CD4-positive, alpha-beta T cell treated with Interferon gamma for 1 hour (primary cell): ENCODE measurements around the gene TOB1.

ENCODE experiments used
- DNase-seq: peaks from one replicate; pipeline ENCODE4 v3.0.0-alpha.2; 2020

Gene TOB1

GRCh38 chr17:50844117-50844700 is 21.9 kb downstream of the TOB1 start:
- no peak for DNase-seq

- DNase-seq = no peak
These were observed 22.8 kb downstream of the TOB1 start for GRCh38 chr17:50843150-50843905.

GRCh38 chr17:50842506-50843149 is 23.5 kb downstream of the TOB1 start:
- no peak for DNase-seq

- peak; percentile 33 for DNase-seq
These were observed 24.2 kb downstream of the TOB1 start for GRCh38 chr17:50841949-50842354.

GRCh38 chr17:50841277-50841948 is 24.7 kb downstream of the TOB1 start:
- DNase-seq = no peak

GRCh38 chr17:50840311-50840851 is 25.8 kb downstream of the TOB1 start:
- DNase-seq = no peak

GRCh38 chr17:50839591-50840310 is 26.4 kb downstream of the TOB1 start:
- DNase-seq = no peak

- DNase-seq = no peak
These were observed 27.9 kb downstream of the TOB1 start for GRCh38 chr17:50837980-50838954.

- no peak for DNase-seq
These were observed 28.7 kb downstream of the TOB1 start for GRCh38 chr17:50837286-50837979.

- no peak for DNase-seq
These were observed 29.3 kb downstream of the TOB1 start for GRCh38 chr17:50836826-50837225.

- no peak for DNase-seq
These were observed 30.6 kb downstream of the TOB1 start, which contains the start of gene WFIKKN2 for GRCh38 chr17:50835301-50836234. WFIKKN2 (plus strand) TSS chr17:50835586; CDS start chr17:50835938, 352 bp downstream.

GRCh38 chr17:50834429-50835300 is 31.5 kb downstream of the TOB1 start:
- no peak for DNase-seq

GRCh38 chr17:50833510-50834428 is 32.4 kb downstream of the TOB1 start:
- DNase-seq = no peak

GRCh38 chr17:50832864-50833381 is 33.2 kb downstream of the TOB1 start:
- no peak for DNase-seq

GRCh38 chr17:50832267-50832863 is 33.8 kb downstream of the TOB1 start:
- no peak for DNase-seq

- DNase-seq = no peak
These were observed 34.7 kb downstream of the TOB1 start for GRCh38 chr17:50831471-50831928.
